Skeletal muscle satellite cell (primary cell): Measurements from ENCODE around the gene PIK3R1.

Source experiments
- H3K27me3 ChIP-seq: 2 replicates; pipeline ENCODE4 v1.7.0; 2013; ENCODE audit warnings: low read length; ENCODE audit not compliant: control insufficient read depth, insufficient read depth
- H3K36me3 ChIP-seq: 2 replicates; pipeline ENCODE4 v1.7.0; 2013; ENCODE audit warnings: mild to moderate bottlenecking, control low read depth, low read length; ENCODE audit not compliant: insufficient read depth
- H3K4me1 ChIP-seq: 2 replicates; pipeline ENCODE4 v1.7.0; 2013; ENCODE audit warnings: low read length; ENCODE audit not compliant: control insufficient read depth, insufficient read depth
- H3K4me2 ChIP-seq: 2 replicates; pipeline ENCODE4 v1.7.0; 2013; ENCODE audit warnings: mild to moderate bottlenecking, low read length
- H3K4me3 ChIP-seq: 2 replicates; pipeline ENCODE4 v1.7.0; 2013; ENCODE audit warnings: low read length
- H3K9ac ChIP-seq: 2 replicates; pipeline ENCODE4 v1.7.0; 2013; ENCODE audit warnings: mild to moderate bottlenecking, low read depth, low read length, moderate library complexity
- H3K9me3 ChIP-seq: replicated peaks from 2 replicates; pipeline ENCODE4 v1.7.0; 2013; ENCODE audit warnings: mild to moderate bottlenecking, control low read depth, low read length

Gene PIK3R1

GRCh38 chr5:68220914-68221313, 5.4 kb downstream of the PIK3R1 start:
- H3K4me3 ChIP-seq: no peak overlapping the region
- H3K9me3 ChIP-seq: no peaks in the 10 kb centered on the region
- peaks cover 45% of the 10 kb centered on the region for H3K4me1 ChIP-seq
- H3K27me3 ChIP-seq: no peaks in the 10 kb centered on the region
- no peak overlapping the region for H3K4me2 ChIP-seq
- no peak overlapping the region for H3K9ac ChIP-seq
- H3K36me3 ChIP-seq: peaks cover 6% of the 10 kb centered on the region

DNA sequence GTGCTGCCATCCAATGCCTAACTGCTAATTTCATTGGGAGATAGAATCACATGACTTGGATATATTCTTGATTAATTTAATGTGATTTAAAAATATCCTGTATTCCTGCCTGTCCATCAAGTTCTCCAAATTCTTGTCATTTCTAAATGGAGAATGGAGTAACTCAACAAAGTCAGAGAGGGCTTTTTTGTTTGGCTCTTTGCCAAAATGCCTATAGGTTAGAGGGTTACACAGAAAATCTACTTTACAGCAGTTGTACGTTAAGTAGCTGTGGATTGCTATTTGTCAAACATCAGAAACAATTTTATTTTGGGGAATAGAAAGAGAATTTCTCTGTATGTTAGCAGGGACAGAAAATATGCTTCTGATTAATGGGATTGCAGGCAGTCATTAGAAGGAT, 5.9 kb downstream of the PIK3R1 start:
- no peak overlapping the region for H3K9ac ChIP-seq
- no peak overlapping the region for H3K4me2 ChIP-seq
- H3K36me3 ChIP-seq: peaks cover 10% of the 10 kb centered on the region
- H3K4me1 ChIP-seq: peaks cover 50% of the 10 kb centered on the region
- H3K27me3 ChIP-seq: no peaks in the 10 kb centered on the region
- no peaks in the 10 kb centered on the region for H3K9me3 ChIP-seq
- H3K4me3 ChIP-seq: no peak overlapping the region

DNA sequence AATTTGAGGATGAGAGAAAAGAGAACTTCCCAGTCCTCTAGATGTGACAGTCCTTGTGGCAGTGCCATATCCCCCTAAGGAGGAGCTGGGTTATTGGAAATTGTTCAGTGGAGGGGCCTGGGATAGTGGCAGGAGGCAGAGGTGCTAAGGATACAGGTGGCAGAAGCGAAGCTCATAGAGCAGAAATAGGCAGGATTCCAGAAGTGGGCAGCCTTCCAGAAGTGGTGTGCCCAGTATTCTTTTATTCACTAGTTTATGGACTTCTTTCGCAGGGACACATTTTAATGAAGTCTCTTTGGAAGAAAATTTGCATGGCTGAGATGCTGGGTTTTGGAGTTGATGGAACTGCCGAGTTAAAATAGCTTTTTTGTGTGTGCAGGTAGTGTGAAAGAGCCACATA, 6.8 kb downstream of the PIK3R1 start:
- no peaks in the 10 kb centered on the region for H3K27me3 ChIP-seq
- no peak overlapping the region for H3K9ac ChIP-seq
- H3K9me3 ChIP-seq: no peaks in the 10 kb centered on the region
- peaks cover 50% of the 10 kb centered on the region for H3K4me1 ChIP-seq
- H3K36me3 ChIP-seq: peaks cover 19% of the 10 kb centered on the region
- H3K4me3 ChIP-seq: no peak overlapping the region
- H3K4me2 ChIP-seq: no peak overlapping the region

DNA sequence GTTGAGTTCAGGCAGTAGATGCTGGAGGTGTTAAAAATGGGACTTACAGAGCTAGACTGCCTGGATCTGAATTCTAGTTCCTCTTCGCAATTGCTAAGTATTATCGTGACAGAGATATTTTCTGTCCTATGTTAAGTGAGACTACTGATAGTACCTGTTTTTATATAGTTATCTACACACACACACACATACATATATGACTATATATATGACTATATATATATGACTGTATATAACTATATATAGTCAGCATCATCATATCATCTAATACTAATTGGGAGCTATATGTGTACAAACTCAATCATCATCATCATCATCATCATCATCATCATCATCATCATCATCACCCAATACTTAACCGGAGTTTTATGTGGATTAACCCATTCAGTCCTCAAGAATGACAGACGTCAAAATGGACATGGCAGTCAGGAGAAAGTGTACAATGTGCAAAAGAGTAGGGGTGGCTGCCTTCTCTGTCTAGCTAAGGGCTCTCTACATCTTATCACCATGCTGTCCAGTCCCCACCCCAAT, 7.3 kb downstream of the PIK3R1 start:
- Histone ChIP-seq H3K4me3 (no peak overlapping the region), H3K36me3 (peaks cover 24% of the 10 kb centered on the region), H3K4me2 (no peak overlapping the region), H3K27me3 (no peaks in the 10 kb centered on the region), H3K4me1 (peaks cover 44% of the 10 kb centered on the region), H3K9me3 (no peaks in the 10 kb centered on the region), H3K9ac (no peak overlapping the region)

DNA sequence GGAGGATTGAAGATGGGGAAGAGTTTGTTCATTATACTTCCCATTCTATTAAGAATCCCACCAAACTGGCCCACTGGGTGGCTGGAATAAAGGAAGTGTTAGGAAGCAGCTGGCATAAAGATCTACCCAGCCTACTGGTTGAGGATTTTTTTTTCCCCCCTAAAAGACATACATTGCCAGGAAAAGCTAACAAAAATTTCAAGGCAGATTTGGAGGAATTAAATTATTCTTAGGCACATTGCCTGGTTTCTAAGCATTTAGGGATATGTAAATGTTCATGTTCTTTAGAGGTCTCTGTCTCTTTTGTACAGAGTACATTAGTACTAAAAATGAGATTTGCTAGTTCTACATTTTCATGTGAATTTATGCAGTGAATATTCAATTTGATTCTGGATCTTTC, 8.3 kb downstream of the PIK3R1 start:
- no peak overlapping the region for H3K9ac ChIP-seq
- no peak overlapping the region for H3K4me3 ChIP-seq
- peaks cover 32% of the 10 kb centered on the region for H3K36me3 ChIP-seq
- H3K4me1 ChIP-seq: peaks cover 34% of the 10 kb centered on the region
- H3K27me3 ChIP-seq: no peaks in the 10 kb centered on the region
- H3K9me3 ChIP-seq: no peaks in the 10 kb centered on the region
- peak overlapping the region; percentile 71 for H3K4me2 ChIP-seq

- Histone ChIP-seq H3K9ac (peak overlapping the region; percentile 16), H3K9me3 (no peaks in the 10 kb centered on the region), H3K27me3 (no peaks in the 10 kb centered on the region), H3K36me3 (peaks cover 35% of the 10 kb centered on the region), H3K4me2 (peak overlapping the region; percentile 71), H3K4me3 (peak overlapping the region; percentile 31), H3K4me1 (peaks cover 35% of the 10 kb centered on the region)
Observed at GRCh38 chr5:68224509-68225187, 9.1 kb downstream of the PIK3R1 start.

GRCh38 chr5:68225188-68225910, 9.8 kb downstream of the PIK3R1 start:
- Histone ChIP-seq H3K9ac (peak overlapping the region; percentile 16), H3K4me1 (peaks cover 35% of the 10 kb centered on the region), H3K4me3 (peak overlapping the region; percentile 37), H3K27me3 (no peaks in the 10 kb centered on the region), H3K36me3 (peaks cover 33% of the 10 kb centered on the region), H3K4me2 (peak overlapping the region; percentile 71), H3K9me3 (no peaks in the 10 kb centered on the region)

DNA sequence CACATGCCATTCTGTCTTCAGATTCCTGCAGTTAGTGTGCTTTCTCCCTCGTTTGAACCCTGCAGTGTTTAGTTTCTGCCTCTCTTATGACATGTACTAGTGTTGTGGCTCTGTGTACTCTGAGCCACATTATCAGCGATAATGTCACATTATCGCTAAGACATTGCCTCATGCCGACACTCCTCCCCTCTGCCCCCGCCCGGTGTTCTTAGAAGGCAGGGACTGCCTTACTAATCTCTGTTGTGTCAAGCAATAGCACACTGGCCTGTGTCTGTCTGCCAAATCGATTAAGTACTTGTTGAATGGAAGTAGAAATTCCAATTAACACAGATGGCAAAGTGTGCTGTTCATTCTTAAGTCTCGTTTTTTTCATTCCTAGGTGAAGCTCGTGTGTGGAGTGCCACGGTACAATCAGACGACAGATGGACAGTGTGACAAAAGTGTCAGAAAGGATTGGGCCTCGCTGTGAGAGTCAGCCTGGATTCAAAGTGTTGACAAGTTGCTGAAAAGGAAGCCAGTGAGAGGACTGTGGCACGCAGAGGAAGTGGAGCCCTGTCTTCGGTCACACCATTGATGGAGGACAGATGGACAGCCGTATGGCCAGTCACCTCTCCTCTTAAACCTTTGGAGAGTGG, 10.5 kb downstream of the PIK3R1 start:
- Histone ChIP-seq H3K27me3 (no peaks in the 10 kb centered on the region), H3K9ac (no peak overlapping the region), H3K4me1 (peaks cover 35% of the 10 kb centered on the region), H3K36me3 (peaks cover 30% of the 10 kb centered on the region), H3K9me3 (no peaks in the 10 kb centered on the region), H3K4me3 (peak overlapping the region; percentile 37), H3K4me2 (peak overlapping the region; percentile 71)

GRCh38 chr5:68226546-68227073, 11.1 kb downstream of the PIK3R1 start:
- H3K36me3 ChIP-seq: peaks cover 35% of the 10 kb centered on the region
- no peaks in the 10 kb centered on the region for H3K9me3 ChIP-seq
- H3K4me2 ChIP-seq: no peak overlapping the region
- no peak overlapping the region for H3K4me3 ChIP-seq
- peaks cover 35% of the 10 kb centered on the region for H3K4me1 ChIP-seq
- H3K9ac ChIP-seq: no peak overlapping the region
- no peaks in the 10 kb centered on the region for H3K27me3 ChIP-seq

GRCh38 chr5:68227532-68228160, 12.1 kb downstream of the PIK3R1 start:
- H3K4me1 ChIP-seq: peaks cover 35% of the 10 kb centered on the region
- peaks cover 35% of the 10 kb centered on the region for H3K36me3 ChIP-seq
- no peak overlapping the region for H3K4me3 ChIP-seq
- H3K27me3 ChIP-seq: no peaks in the 10 kb centered on the region
- H3K4me2 ChIP-seq: no peak overlapping the region
- H3K9me3 ChIP-seq: no peaks in the 10 kb centered on the region
- no peak overlapping the region for H3K9ac ChIP-seq

DNA sequence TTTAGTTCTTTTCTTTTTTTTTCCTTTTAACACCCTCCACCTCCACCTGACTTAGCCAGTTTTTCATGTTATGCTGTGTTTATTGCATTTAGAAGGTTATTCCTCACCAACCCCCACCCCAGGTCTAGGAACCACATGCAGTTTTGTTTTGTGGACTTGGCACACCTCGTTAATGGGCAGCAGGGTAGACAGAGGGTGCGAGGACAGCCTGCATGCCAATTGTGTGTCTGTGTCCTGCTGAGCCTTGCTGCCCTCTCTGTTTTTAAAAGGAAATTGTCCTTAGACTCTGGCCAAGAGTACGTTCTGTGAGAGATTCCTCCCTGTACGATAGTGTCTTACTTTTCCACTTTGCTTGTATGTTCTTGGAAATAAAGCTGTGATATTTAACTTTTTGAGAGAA, 13.9 kb downstream of the PIK3R1 start:
- no peak overlapping the region for H3K4me3 ChIP-seq
- H3K27me3 ChIP-seq: no peaks in the 10 kb centered on the region
- H3K9me3 ChIP-seq: no peaks in the 10 kb centered on the region
- no peak overlapping the region for H3K4me2 ChIP-seq
- H3K36me3 ChIP-seq: peaks cover 39% of the 10 kb centered on the region
- H3K4me1 ChIP-seq: peaks cover 23% of the 10 kb centered on the region
- no peak overlapping the region for H3K9ac ChIP-seq
